GM12892 (cell line): ENCODE data around the gene SLC25A26.

Experiments
- POLR2A ChIP-seq: IDR thresholded peaks from 2 replicates; pipeline ENCODE4 v1.6.1; 2011; ENCODE audit warnings: low read depth, low read length, control low read depth
- POLR2AphosphoS5 ChIP-seq: IDR thresholded peaks from 2 replicates; pipeline ENCODE4 v1.6.1; 2011; ENCODE audit warnings: low read depth, low read length, control low read depth

DNA sequence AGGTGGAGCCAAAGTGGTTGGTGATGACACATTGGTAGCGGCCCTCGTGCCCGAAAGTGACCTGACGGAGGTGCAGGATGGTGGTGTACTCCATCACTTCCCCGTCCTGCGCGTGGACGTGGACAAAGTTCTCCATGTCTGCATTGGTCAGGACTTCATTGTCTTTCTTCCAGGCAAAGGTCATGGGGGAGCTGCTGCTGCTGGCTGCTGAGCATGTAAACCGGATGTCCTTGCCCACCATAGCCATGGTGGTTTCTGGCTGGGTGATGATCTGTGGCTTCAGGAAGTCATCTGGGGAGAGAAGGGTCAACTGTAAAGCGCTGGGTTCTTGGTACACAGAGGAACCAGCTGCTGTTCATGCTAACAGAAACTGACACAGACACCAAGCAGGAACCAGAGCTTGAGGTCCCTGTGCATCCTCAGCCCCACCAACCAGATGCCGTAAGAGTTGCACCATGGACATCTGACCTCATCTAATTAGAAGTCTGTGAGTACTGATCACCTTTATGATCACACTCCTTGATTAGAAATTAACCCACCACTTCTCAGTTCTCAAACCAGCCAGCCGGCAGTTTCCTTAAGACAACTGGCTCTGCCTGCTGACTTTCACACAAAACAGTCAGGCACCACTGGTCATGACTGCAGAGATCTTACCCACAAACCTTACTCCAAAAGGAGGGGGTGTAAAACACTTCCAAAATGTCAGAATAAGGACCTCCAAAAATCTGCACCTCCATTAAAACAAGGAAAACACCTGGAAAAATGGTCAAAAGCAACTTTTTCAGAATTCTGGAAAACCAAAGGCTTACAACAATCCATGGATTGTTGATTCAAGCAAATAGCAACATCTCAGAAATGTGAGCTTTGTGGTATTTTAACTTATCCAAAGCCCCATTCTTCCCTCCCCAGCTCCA is 165.5 kb downstream of the SLC25A26 start:
- TF ChIP-seq POLR2AphosphoS5 (no peak), POLR2A (no peak)
